Memory B cell (primary cell): Measurements from ENCODE around the gene VCL.
A peak's percentile ranks its signal among the peaks of the same experiment; 100 is the strongest.
"Not testable (repeated sequence)": the region's sequence is repeated elsewhere in the genome, so short reads cannot be mapped to it uniquely, and the experiment has no call there.

Source experiments
- ATAC-seq: fragments of 150-1000 bp; cut with Tn5 transposase; 2 replicates; pipeline ENCODE4 v1.10.0; 2021; ENCODE audit warnings: low read depth, mild to moderate bottlenecking, moderate library complexity
- DNase-seq, 2 donors: peaks; one replicate each; pipeline ENCODE4 v3.0.0; 2022; ENCODE audit warnings: low spot score in 2 of 2
- H3K27ac Mint-ChIP-seq: one replicate; pipeline ENCODE4 v1.8.0; 2022; ENCODE audit warnings: mild to moderate bottlenecking, moderate library complexity, mixed read lengths
- H3K27me3 Mint-ChIP-seq: one replicate; pipeline ENCODE4 v1.8.0; 2022; ENCODE audit warnings: mixed read lengths
- H3K36me3 Mint-ChIP-seq: one replicate; pipeline ENCODE4 v1.8.0; 2022; ENCODE audit warnings: mild to moderate bottlenecking, mixed read lengths
- H3K4me1 Mint-ChIP-seq: one replicate; pipeline ENCODE4 v1.8.0; 2022; ENCODE audit warnings: mixed read lengths
- H3K4me3 Mint-ChIP-seq: one replicate; pipeline ENCODE4 v1.8.0; 2022; ENCODE audit warnings: mild to moderate bottlenecking, moderate library complexity, mixed read lengths
- H3K9me3 Mint-ChIP-seq: one replicate; pipeline ENCODE4 v1.8.0; 2022; ENCODE audit warnings: mixed read lengths

VCL gene

DNA sequence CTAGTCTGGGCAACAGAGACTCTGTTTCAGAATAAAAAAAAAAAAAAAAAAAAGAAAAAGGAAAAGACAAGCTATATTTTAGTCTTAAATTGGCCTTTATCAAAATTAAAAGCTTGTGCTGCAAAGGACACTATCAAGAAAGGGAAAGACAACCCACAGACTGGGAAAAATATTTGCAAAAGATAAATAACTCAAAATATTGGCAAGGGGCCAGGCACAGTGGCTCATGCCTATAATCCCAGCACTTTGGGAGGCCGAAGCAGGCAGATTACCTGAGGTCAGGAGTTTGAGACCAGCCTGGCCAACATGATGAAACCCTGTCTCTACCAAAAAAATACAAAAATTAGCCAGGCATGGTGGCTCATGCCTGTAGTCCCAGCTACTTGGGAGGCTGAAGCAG is 34.3 kb downstream of the VCL start:
- ATAC-seq, H3K4me3 Mint-ChIP-seq, DNase-seq, H3K27me3 Mint-ChIP-seq, H3K36me3 Mint-ChIP-seq, H3K9me3 Mint-ChIP-seq: not testable (repeated sequence)
- H3K4me1 Mint-ChIP-seq, result peaks cover 23% of the 10 kb centered on the region
- H3K27ac Mint-ChIP-seq, result peak overlapping the region; percentile 89

DNA sequence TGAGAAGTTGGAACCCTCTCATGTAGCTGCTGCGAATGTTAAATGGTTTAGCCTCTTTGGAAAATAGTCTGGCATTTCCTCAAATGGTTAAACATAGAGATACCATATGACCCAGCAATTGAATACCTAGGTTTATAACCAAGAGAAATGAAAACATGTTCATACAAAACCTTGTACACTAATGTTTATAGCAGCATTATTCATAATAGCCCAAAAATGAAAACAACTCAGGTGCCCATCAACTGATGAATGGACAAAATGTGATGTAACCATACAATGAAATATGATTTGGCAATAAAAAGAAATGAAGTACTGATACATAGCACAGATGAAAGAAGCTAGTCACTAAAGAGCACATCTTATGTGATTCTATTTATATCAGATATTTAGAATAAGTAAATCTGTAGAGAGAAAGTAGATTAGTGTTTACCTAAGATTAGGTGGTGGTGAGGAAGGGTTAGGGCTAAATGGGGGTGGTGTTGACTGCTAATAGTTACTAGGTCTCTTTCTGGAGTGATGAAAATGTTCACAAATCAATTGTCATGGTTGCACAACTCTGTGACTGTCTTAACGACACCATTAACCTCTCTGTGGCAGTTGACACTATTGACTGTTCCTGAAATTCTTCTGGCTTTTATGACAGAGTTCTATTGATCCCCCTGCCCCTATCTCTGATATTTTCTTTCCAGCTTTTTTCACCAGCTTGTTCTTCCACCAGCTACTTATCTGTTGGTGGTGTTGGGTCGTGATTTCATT is 35.2 kb downstream of the VCL start:
- DNase-seq (no peak), ATAC-seq (no peak)
- Mint-ChIP-seq H3K36me3 (no peaks in the 10 kb centered on the region), H3K27ac (peak overlapping the region; percentile 89), H3K4me3 (no peak overlapping the region), H3K4me1 (peaks cover 25% of the 10 kb centered on the region), H3K27me3 (no peaks in the 10 kb centered on the region), H3K9me3 (no peaks in the 10 kb centered on the region)

DNA sequence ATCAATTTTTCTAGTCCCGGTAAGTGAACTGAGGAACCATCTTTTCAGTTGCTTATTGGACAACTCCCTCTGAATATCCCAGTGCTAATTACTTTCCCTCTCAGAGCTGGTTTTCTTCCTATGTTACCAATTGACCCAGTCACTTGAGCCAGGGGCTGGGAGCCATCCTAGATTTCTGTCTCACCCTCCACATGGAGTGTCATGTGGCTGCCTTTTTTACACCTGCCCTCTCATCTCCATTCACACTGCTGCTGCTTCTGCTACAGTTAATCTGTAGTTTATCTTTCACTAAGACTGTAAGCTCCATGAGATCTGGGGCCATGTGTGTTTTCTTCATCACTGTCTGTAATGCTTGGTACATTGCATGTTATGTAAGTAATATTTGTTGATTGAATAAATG is 35.8 kb downstream of the VCL start:
- peak overlapping the region; percentile 89 for H3K27ac Mint-ChIP-seq
- ATAC-seq, result no peak

DNA sequence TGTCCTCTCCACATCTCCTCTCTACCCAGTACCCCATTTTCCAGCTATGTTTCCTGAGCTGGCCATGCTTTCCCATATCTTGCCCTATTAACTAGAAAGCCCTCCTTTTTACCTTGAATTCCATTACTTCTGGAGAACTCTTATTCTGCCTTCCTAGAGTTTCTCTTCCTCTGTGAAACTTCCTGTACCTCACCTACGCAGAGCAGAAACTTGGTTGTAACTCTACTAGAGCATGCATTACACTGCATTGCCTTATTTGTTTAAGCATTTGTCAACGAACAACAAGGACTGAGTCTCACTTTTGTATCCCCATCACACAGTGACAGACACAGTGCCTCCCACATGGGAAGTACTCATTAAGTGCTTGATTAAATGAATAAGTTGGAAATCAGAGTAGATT is 36.4 kb downstream of the VCL start:
- DNase-seq, result no peak
- peak; percentile 88 for ATAC-seq
- H3K4me1 Mint-ChIP-seq, result peaks cover 25% of the 10 kb centered on the region

More for the DNA sequence above, 35.8 kb downstream of the VCL start:
- Mint-ChIP-seq H3K36me3 (no peaks in the 10 kb centered on the region), H3K27me3 (no peaks in the 10 kb centered on the region), H3K4me3 (no peak overlapping the region), H3K4me1 (peaks cover 25% of the 10 kb centered on the region), H3K9me3 (no peaks in the 10 kb centered on the region)
- no peak for DNase-seq

DNA sequence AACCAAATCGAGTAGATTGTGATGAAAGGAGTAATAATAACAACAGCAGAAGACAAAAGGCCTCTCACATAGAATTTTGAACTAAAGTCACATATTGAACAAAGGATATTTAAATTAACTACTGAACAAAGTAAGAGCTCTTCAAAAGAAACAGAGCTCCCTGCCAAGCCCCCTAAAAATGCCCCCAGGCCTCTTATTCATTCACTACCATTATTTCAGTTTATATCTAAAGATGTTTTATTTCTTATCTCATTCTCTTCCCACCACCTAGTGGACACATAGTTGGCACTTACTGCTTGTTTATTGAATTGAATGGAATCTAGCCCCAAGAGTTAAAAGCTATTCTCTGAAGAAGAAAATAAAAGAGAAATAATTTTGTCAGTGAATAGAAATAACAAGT is 37.4 kb downstream of the VCL start:
- Mint-ChIP-seq H3K4me1 (peaks cover 32% of the 10 kb centered on the region), H3K27me3 (no peaks in the 10 kb centered on the region), H3K27ac (peak overlapping the region; percentile 89)

More for the DNA sequence above, 36.4 kb downstream of the VCL start:
- Mint-ChIP-seq H3K36me3 (no peaks in the 10 kb centered on the region), H3K9me3 (no peaks in the 10 kb centered on the region), H3K27me3 (no peaks in the 10 kb centered on the region), H3K4me3 (peak overlapping the region; percentile 31), H3K27ac (peak overlapping the region; percentile 89)

DNA sequence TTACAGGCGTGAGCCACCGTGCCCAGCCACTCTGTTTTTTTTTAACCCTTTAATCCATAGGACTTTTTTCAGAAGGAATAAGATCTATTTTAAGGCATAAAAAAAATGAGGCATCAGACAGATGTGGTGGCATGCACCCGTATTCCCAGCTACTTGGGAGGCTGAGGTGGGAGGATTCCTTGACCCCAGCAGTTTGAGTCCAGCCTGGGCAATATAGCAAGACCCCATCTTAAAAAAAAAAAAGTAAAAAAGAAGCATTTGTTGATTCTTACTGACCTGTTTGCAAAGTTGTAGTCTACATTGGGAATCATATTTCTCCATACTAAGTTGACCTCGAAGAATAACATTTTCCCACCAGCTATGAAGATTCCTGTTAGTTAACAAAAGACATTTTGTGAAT is 38.6 kb downstream of the VCL start:
- H3K36me3 Mint-ChIP-seq, result no peaks in the 10 kb centered on the region
- DNase-seq (no peak), ATAC-seq (no peak)
- no peak overlapping the region for H3K27ac Mint-ChIP-seq
- peaks cover 33% of the 10 kb centered on the region for H3K4me1 Mint-ChIP-seq
- no peaks in the 10 kb centered on the region for H3K27me3 Mint-ChIP-seq
- H3K4me3 Mint-ChIP-seq, result no peak overlapping the region
- H3K9me3 Mint-ChIP-seq, result no peaks in the 10 kb centered on the region

More for the DNA sequence above, 37.4 kb downstream of the VCL start:
- Mint-ChIP-seq H3K4me3 (no peak overlapping the region), H3K36me3 (no peaks in the 10 kb centered on the region), H3K9me3 (no peaks in the 10 kb centered on the region)
- no peak for ATAC-seq
- no peak for DNase-seq

DNA sequence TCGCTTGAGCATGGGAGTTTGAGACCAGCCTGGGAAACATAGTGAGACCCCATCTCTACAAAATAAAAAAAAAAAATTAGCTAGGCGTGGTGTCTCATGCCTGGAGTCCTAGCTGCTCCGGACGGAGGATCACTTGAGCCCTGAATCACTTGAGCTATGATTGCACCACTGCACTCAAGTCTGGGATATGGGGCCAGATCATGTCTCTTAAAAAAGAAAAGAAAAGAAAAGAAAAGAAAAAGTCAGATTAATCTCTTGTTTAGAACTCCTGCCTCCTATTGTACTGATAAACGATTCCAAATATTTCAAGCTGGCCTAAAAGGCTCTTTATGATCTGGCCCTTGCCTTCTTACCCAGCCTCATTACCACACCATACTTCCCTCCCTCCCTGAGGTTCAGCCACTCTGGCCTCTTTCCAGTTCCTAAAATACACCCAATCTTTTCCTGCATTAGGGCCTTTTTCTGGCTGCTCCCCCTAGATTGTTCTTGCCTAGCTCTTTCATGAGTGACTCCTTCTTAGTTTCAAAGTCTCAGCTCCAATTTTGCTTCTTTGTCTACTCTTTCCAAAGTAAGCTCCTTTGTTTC is 41.7 kb downstream of the VCL start:
- no peaks in the 10 kb centered on the region for H3K36me3 Mint-ChIP-seq
- ATAC-seq, result no peak
- no peak overlapping the region for H3K4me3 Mint-ChIP-seq
- no peaks in the 10 kb centered on the region for H3K9me3 Mint-ChIP-seq
- no peaks in the 10 kb centered on the region for H3K27me3 Mint-ChIP-seq
- no peak for DNase-seq
- peaks cover 17% of the 10 kb centered on the region for H3K4me1 Mint-ChIP-seq
- peak overlapping the region; percentile 62 for H3K27ac Mint-ChIP-seq

DNA sequence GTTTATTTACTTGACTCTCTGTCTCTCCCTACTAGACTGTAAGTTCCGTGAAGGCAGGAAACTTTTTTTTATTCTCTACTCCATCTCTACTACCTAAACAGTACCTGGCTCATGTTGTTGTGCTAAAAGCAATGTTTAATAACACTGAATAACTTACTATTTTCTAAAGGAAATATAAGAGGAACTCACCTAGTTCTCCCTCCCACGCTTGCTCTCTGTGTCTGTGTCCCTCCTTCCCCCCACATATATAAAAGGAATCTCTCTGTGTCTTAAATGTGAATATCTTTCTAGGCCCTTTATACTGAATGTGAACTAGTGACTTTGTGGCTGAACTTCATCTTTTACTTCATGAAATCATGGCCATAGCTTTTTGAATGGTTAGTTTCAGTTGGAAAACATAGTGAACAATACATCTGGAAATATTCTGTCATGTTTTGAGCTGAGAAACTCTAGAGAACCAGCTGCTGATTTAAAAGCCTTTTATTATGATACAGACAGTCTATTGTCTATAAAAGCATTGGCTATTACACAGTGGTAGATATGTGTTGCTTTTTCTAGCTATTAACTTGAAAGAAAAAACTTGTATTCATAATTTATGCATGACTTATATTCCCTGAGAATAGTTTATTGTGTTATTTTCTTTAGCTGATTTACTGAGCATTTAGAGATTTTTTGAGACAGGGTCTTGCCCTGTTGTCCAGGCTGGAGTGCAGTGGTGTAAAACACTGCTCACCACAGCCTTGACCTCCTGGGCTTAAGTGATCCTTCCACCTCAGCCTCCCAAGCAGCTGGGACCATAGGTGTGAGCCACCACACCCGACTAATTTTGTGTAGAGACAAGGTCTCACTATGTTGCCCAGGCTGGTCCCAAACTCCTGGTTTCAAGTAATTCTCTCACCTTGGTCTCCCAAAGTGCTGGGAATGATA is 42.5 kb downstream of the VCL start:
- no peak for ATAC-seq
- Mint-ChIP-seq H3K4me1 (peaks cover 14% of the 10 kb centered on the region), H3K27ac (peak overlapping the region; percentile 17), H3K27me3 (no peaks in the 10 kb centered on the region), H3K9me3 (no peaks in the 10 kb centered on the region), H3K4me3 (no peak overlapping the region), H3K36me3 (peaks cover 4% of the 10 kb centered on the region)
- DNase-seq, result no peak

DNA sequence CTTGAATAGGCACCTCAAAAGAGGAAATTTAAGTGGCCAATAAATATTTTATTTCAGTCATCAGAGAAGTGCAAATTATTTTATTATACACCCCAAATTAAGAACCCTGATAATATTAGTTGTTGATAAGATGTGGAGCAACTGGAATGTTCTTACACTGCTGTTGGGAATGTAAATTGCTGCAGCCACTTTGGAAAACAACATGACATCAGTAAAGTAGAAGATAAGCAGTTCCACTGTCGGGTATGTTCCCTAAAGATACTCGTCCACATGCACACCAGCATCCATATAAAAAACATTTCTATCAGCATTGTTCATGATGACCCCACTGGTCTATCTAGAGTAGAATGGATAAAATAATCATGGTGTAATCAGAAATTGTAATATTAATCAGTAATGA is 46.5 kb downstream of the VCL start:
- peaks cover 6% of the 10 kb centered on the region for H3K36me3 Mint-ChIP-seq
- H3K4me1 Mint-ChIP-seq, result peaks cover 18% of the 10 kb centered on the region
- no peaks in the 10 kb centered on the region for H3K9me3 Mint-ChIP-seq
- H3K27me3 Mint-ChIP-seq, result no peaks in the 10 kb centered on the region
- H3K4me3 Mint-ChIP-seq, result no peak overlapping the region
- ATAC-seq (no peak), DNase-seq (no peak)
- H3K27ac Mint-ChIP-seq, result no peak overlapping the region

DNA sequence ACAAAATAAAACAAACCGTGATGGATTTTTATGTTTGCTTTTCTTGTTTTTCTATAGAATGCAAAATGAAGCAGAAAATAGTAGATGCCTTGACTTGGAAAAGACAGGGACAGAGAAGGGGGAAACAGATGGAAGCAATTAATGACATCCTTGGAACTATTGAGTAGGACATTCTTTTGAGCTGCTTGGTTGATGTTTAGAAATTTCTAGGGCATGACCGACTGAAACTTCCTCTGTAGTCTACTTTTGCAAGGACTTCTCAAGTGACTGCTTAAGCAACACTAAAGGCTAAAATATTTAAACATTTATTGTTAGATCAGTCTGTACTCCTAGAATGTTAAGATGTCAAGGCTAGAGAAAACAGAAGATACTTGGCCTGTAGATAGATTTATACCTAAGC is 49.4 kb downstream of the VCL start:
- no peaks in the 10 kb centered on the region for H3K9me3 Mint-ChIP-seq
- ATAC-seq, result no peak
- H3K27me3 Mint-ChIP-seq, result no peaks in the 10 kb centered on the region
- peaks cover 15% of the 10 kb centered on the region for H3K4me1 Mint-ChIP-seq
- no peak overlapping the region for H3K27ac Mint-ChIP-seq
- no peak overlapping the region for H3K4me3 Mint-ChIP-seq
- H3K36me3 Mint-ChIP-seq, result peaks cover 6% of the 10 kb centered on the region
- no peak for DNase-seq

DNA sequence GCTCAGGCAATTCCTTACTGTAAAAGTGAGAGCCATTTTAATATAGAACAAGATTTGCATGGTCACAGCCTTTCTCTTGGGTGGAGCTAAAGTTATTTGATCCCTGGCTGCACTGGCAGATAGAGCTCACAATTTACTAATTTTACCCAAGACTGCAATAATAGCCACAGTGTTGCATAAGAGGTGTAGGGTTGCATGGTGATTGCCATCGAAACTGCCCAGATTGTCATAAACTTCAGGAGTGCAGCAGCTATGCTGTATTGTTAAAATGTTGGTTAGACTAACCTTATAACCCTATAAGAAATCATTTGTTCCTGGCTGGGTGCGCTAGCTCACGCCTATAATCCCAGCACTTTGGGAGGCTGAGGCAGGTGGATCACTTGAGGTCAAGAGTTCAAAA is 50.0 kb downstream of the VCL start:
- ATAC-seq, result no peak
- Mint-ChIP-seq H3K4me1 (peaks cover 15% of the 10 kb centered on the region), H3K4me3 (no peak overlapping the region), H3K36me3 (peaks cover 6% of the 10 kb centered on the region), H3K27ac (no peak overlapping the region), H3K27me3 (no peaks in the 10 kb centered on the region), H3K9me3 (no peaks in the 10 kb centered on the region)
- no peak for DNase-seq

DNA sequence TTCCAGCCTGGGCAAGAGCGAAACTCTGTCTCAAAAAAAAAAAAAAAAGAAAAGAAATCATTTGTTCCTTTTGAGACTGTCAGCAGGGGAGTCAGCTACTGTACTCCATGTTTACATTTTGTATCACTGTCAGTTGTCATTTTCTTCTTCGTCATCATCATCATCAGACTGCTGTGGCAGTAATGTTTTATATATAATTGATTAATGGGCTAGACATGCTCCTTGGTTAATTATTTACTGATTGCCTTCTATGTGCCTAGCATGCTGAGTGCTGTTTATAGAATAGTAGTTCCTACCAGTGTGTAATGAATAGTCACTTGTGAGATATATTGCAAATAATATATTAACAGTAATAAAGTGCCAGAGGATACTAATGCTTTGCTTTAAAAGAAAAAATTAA is 50.5 kb downstream of the VCL start:
- no peak for ATAC-seq
- DNase-seq, result no peak
- no peaks in the 10 kb centered on the region for H3K9me3 Mint-ChIP-seq
- H3K4me3 Mint-ChIP-seq, result no peak overlapping the region
- H3K27ac Mint-ChIP-seq, result no peak overlapping the region
- peaks cover 6% of the 10 kb centered on the region for H3K36me3 Mint-ChIP-seq
- no peaks in the 10 kb centered on the region for H3K27me3 Mint-ChIP-seq
- peaks cover 15% of the 10 kb centered on the region for H3K4me1 Mint-ChIP-seq

DNA sequence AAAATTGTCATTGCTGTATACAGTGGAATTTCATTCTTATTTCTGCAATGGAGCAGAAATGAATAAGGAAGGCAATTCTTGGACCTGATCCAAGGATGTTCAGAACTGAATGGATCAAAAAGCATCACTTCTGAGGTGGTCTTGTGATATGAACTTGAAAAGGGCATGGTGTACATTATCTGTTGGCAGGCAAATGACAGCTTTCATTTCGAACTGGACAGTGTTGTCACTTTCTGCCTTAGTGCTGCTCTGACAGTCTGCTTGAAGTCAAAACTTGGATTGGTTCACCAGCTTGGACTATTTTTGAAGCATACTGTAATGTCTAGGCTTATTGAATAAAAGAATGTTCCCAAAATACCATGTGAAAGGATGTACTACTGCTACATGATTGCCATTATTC is 52.0 kb downstream of the VCL start:
- no peak overlapping the region for H3K4me3 Mint-ChIP-seq
- no peak for ATAC-seq
- H3K4me1 Mint-ChIP-seq, result peaks cover 14% of the 10 kb centered on the region
- no peaks in the 10 kb centered on the region for H3K27me3 Mint-ChIP-seq
- H3K27ac Mint-ChIP-seq, result peak overlapping the region; percentile 20
- H3K9me3 Mint-ChIP-seq, result no peaks in the 10 kb centered on the region
- no peak for DNase-seq
- H3K36me3 Mint-ChIP-seq, result peaks cover 4% of the 10 kb centered on the region

DNA sequence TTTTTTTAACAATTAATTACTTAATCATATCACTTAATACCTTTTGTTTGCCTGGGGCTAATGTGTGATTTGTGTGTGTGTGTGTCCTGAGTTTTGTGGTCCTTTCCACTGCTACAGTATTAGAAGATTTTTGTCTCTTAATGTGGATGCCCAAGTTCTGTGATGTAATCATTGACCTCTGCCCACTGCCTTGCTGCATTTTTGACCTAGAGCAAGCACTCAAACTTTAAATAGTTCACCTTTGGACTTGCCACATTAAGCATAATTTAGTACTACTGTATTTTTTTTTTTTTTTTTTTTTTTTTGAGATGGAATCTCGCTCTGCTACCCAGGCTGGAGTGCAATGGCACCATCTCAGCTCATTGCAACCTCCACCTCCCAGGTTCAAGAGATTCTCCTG is 52.7 kb downstream of the VCL start:
- peaks cover 11% of the 10 kb centered on the region for H3K4me1 Mint-ChIP-seq
- no peaks in the 10 kb centered on the region for H3K9me3 Mint-ChIP-seq
- no peak overlapping the region for H3K27ac Mint-ChIP-seq
- H3K4me3 Mint-ChIP-seq, result no peak overlapping the region
- DNase-seq, result no peak
- ATAC-seq, result no peak
- H3K27me3 Mint-ChIP-seq, result no peaks in the 10 kb centered on the region
- peaks cover under 1% of the 10 kb centered on the region for H3K36me3 Mint-ChIP-seq
